ENCODE results near the gene TRIM46. TPM values are rescaled to one million over a fixed set of nuclear protein-coding genes. Genes with fewer than 3 reads are reported as not detected.

TRIM46 gene
- total and polyA plus RNA-seq, 9 of the 15 experiments (the other 6 are each of a cell fraction or from before 2014, with no cell fraction given) = 0.05 to 0.60 (median 0.16) TPM; not detected in 3

GRCh38 chr1:155172732-155173477, 744 bp upstream of the TRIM46 start, which contains the start of gene KRTCAP2 (continued):
- TF ChIP-seq THRB (CRISPR knock-in tag; conservative IDR thresholded peaks at IDR 0.05) (no peak), RERE (CRISPR knock-in tag; IDR thresholded peaks at IDR 0.05; ENCODE audit: borderline replicate concordance) (no peak), MLX (CRISPR knock-in tag; conservative IDR thresholded peaks at IDR 0.05) (no peak), NR0B1 (IDR thresholded peaks at IDR 0.05; ENCODE audit: partially characterized antibody) (no peak), ZNF518B (CRISPR knock-in tag; IDR thresholded peaks at IDR 0.05) (no peak), PHTF2 (CRISPR knock-in tag; IDR thresholded peaks at IDR 0.05) (no peak), ZNF174 (CRISPR knock-in tag; IDR thresholded peaks at IDR 0.05) (no peak), MCM2 (IDR thresholded peaks at IDR 0.05; ENCODE audit: low read depth) (no peak), MAFF (IDR thresholded peaks at IDR 0.05; ENCODE audit: low read length) (no peak), CREBBP (IDR thresholded peaks at IDR 0.05; ENCODE audit: low read depth, low read length) (no peak), THAP7 (CRISPR knock-in tag; IDR thresholded peaks at IDR 0.05) (0 out of 2 replicates have a peak, but pooled peaks have one; percentile 12), TCF15 (CRISPR knock-in tag; IDR thresholded peaks at IDR 0.05) (no peak)
